GM18909 (cell line): ENCODE results near the gene ATOX1.
"Not testable (repeated sequence)": the region's sequence is repeated elsewhere in the genome, so short reads cannot be mapped to it uniquely, and the experiment has no call there.

Experiments used
- ATAC-seq: cut with Tn5 transposase; IDR thresholded peaks from one replicate; pipeline ENCODE4 v1.9.1; 2021; ENCODE audit warnings: mild to moderate bottlenecking; ENCODE audit not compliant: unreplicated experiment, poor library complexity

The ATOX1 gene

DNA sequence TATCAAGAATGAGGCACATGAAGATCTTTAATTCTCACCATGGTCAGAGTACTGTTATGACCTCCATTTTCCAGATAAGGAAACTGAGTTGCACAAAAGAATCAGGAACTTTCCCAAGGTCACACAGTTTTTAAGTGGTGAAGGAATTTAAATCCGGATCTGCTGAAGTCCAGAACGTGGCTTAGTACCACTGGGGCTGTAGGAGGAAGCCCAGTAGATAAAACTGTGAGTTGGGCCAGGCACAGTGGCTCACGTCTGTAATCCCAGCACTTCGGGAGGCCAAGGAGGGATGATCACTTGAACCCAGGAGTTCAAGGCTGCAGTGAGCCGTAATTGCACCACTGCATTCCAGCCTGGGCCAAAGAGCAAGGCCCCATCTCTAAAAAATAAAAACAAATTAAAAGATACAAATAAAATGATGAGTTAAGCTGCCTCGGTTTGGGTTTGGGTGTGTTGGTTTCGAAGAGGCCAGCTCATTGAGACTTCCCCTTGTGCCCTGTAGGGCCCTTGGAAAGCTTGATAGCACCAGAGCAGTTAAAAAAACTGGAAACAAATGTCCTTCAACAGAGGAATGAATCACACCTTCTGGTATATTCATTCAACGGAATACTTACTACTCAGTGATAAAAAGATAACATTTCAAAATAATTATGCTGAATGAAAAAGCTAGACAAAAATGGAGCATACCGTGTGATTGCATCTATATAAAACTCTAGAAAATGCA is 20.1 kb downstream of the ATOX1 start:
- ATAC-seq = no peak

DNA sequence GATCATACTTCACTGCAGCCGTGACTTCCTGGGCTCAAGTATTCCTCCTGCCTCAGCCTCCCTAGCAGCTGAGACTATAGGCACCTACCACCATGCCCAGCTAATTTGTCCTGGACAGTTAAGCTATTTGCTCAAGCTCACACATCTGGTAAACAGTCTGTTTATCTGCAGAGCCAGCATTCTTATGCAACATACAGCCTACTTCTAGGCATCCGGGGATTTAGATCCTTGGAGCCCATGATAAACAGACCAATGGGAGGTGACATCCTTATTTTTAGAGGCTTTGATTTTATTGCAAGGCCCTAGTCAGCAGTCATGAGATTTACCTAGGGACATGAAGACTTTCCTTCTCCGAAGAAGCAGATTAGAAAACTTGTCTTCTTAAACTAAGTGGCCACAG is 21.0 kb downstream of the ATOX1 start:
- no peak for ATAC-seq

DNA sequence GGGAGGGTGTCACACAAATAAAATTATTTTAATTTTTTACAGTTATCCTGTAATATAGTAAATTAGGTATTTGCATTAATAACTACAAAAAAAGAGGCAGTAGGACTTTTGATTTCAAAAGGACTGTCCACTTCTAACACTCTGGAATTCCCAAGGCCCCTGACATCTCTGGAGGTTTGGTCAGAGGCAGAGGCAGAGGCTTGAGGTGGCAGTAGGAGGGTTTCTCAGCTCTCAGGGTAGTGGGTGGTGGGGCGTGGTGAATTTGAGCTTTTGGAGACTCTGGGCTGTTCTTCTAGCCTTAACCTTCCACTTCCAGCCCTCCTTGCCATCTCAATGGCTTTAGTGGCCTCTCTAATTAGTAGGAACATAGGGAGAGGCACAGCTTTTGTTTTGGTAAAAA is 22.8 kb downstream of the ATOX1 start:
- ATAC-seq = no peak

DNA sequence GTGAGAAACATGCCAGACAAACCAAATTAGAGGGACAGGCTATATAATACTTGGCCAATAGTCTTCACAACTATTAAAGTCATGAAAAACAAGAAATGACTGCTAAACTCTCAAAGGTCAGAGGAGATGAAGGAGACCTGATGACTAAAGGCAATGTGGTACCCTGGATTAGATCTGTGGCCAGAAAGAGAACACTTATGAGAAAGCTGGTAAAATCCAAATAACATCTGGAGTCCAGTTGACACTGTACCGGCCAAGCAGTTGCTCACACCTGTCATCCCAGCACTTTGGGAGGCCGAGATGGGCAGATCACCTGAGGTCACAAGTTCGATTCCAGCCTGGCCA is 24.4 kb downstream of the ATOX1 start:
- no peak for ATAC-seq

DNA sequence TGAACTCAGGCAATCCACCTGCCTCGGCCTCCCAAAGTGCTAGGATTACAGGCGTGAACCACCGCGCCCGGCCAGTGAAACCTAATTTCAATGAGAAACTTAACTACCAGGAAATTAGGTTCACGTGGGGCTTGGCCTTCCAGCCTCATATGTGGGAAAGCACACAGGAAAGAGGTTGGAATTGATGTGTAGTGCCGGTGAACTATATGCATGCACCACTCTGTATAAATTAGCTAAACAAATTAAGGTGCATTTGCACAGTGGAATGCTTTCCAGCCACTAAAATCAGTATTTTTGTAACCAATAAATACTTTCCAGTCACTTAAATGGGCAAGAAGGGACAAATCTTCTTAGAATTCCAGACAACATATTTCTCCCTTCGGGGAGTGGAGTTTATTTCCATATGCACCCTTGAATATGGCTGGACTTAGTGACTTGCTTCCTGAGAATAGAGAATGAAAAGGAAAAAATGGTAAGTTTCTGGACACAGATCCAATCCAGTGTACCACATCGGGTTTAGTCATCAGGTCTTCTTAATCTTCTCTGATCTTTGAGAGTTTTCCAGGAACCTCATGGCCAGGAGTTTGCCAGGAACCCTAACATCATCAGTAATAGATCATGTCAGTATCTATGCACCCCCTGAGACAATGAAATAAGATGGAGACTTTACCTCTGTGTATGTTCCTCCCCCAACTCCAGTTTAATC is 24.9 kb downstream of the ATOX1 start:
- no peak for ATAC-seq

DNA sequence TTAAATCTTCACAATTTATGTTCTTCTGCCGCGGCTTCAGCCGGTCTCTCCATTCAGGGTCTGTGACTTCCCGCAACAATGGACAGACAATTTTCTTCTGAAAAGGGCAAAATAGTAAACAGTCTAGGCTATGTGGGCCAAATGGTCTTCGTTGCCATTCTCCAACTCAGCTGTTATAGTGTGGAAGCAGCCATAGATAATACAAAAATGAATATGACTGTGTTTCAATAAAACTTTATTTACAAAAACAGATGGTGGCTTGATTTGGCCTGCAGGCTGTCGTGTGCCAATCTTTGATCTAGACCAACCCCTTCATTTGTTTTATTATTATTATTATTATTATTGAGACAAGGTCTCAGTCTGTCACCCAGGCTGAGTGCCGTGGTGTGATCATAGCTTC is 28.1 kb downstream of the ATOX1 start:
- no peak for ATAC-seq

DNA sequence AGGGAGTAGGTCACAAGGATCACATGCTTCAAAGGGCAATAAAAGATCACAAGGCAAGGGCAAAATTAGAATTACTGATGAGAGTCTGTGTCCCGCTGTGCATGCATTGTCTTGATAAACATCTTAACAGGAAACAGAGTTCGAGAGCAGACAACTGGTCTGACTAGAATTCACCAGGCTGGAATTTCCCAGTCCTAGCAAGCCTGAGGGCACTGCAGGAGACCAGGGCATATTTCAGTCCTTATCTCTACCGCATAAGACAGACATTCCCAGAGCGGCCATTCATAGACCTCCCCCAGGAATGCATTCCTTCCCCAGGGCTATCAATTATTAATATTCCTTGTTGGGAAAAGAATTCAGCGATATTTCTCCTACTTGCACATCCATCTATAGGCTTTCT is 28.8 kb downstream of the ATOX1 start:
- ATAC-seq = not testable (repeated sequence)

DNA sequence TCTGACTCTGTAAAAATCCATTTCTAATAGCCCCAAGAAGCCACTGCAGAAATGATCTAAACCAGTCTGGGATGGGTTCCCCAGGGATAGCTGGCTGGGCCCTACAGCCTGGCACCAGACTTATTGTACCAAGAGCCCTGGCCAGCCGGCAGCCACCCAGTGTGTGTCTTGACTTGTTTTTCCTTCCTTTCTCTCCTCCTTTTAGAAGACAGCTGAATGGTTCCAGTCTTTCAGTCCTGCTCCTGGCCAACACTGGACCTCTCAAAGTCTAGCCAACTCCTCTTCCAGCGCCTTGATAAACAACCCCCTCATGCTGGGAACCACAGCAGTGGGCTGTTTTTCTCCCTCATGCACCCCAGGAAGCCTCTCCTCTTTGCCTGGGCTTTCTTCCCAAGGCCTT is 34.1 kb downstream of the ATOX1 start:
- ATAC-seq = no peak

DNA sequence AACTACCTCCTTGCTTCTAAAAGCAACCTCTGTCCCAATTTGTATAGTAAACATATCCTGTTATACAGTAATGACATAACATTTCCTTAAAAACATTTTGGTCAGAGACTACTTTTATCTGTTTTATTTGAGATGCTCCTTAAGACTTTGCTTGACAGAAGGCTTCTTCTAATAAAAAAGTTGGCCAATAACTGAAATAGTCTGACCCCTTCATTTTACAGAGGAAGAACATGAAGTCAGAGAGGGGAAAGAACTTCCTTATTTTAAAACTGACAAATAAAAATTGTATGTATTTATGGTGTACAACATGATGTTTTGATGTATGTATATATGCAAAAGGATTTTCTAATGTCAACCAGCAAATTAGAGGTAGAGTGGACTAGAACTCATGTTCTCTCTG is 35.9 kb downstream of the ATOX1 start:
- ATAC-seq = no peak

DNA sequence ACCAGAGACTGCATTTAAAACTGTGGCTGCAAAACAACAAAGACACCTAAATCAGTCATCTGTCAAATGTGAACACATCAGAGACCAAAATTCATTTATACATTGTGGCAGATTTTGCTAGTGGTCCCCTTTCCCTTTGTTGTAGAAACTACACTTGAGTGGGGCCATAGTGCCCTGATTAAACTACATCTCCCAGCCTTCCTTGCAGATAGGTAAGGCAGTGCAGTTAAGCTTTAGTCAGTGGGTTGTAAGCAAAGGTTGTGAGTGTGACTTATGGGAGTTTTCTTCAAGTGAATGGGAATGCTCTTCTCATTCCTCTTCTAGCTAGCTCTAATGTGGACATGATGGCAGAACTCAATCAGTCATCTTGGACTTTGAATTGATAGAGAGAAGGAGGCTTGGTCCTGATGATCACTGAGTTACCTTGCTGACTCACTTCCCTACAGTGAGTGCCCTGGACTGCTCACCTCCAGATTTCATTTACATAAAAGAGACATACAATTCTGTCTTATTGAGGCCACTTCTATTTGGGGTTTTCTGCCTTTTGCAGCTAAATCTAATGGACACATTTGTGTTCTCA is 36.5 kb downstream of the ATOX1 start:
- peak; percentile 27 for ATAC-seq

DNA sequence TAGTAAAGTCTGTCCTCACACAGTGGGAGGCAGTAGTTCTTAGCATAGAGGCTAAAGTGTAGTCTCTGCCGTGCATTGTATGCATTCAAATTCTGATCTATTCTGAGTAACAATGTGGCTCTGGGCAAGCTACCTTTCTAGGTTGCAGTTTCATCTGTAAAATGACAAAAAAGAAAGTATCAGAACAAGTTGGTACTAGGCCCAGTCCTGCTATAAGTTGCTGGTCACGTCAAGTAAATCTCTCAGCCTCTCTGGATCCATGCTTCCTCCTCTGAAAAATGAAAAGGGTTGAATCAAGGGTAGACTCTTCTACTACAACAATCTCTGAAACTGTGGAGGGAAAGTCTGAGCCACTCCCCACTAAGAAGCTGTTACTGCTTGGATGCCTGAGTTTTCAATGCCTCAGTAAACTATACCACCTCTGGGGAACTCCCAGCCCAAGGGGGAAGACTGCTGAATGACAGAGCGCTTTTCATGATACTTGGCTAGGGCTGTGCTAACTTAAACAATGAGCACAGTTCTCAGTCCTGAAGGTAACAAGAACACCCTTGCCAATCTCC is 37.3 kb downstream of the ATOX1 start:
- peak; percentile 90 for ATAC-seq

DNA sequence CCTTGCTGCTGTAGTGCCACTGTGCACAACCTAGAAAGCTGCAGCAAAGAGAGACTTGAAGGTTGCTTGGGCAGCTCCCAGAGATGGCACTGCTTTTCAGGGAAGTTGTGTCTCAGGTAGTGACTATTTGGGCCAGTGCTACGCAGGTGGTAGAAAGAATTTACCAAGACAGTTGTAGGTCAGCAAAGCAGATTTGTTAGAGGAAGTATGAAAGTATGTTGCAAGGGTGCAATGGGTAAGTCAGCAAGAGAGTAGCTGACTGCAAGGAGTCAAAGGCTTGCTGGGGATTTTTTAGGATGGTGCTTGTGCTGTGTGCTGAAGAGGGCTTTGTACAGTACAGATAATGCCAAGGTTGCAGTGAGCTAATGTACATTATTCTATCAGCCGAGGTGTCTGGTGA is 38.2 kb downstream of the ATOX1 start:
- no peak for ATAC-seq

DNA sequence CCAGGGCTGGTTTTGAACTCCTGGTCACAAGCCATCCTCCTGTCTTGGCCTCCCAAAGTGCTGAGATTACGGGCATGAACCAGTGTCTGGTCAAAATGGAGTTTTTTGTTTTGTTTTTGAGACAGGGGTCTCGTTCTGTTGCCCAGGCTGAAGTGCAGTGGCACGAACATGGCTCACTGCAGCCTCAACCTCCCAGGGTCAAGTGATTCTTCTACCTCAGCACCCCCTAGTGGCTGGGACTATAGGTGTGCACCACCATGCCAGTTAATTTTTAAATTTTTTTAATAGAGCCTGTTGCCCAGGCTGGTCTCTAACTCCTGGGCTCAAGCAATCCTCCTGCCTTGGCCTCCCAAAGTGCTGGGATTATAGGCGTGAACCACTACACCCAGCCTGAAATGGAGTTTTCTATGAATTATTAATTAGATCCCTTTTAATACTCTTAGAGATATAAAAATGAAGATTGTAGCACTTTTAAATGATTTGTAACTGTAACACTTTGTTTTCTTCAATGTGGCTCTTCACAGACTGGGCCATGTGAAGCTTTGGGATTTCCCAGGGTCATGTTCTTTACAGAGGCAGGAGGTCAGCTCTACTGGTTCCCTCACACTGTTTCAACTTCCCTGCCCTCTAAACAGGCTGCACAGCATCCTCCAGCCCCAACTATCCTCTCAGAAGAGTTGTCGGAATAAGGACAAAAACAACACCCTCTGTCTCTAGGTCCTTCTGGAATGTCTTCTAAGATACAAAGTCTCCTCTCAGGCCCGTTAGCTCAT is 39.0 kb downstream of the ATOX1 start:
- ATAC-seq = no peak

DNA sequence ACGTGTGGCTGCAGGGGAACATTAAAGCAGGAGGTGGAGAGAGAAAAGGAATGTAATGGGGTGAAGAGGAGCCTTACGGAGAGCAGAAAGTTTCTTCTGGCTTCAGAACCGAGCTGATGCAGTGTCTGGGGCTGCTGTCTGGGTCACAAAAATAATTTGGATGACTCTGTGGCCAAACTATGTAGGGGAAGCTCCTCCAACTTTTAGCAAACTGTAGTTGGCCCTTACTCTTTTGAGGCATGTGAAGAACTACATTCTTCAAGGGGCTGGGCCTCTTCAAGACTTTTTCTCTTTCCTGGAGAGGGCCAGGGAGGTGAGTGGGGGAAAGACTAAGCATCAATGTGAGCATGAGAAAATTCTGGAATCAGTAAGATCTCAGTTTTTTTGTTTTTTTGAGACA is 39.8 kb downstream of the ATOX1 start:
- ATAC-seq = no peak

DNA sequence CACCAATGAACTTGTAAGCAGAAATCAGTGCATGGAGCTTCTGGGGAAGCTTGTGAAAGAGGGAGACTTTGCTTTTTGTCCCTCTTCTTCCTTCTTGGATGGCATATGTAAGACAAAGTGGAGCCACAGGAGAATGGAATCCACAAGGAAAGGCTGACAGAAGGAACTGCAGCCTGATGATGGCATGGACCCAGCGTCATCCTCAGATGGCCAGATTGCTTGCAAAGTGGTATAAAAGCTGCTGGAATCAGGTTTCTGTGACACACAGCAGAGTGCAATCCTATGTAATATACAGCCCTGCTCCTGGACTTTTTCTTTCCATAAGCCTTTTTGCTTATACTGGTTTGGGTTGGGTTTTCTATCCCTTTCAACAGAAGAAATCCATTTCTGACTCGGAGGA is 40.3 kb downstream of the ATOX1 start:
- ATAC-seq = no peak

DNA sequence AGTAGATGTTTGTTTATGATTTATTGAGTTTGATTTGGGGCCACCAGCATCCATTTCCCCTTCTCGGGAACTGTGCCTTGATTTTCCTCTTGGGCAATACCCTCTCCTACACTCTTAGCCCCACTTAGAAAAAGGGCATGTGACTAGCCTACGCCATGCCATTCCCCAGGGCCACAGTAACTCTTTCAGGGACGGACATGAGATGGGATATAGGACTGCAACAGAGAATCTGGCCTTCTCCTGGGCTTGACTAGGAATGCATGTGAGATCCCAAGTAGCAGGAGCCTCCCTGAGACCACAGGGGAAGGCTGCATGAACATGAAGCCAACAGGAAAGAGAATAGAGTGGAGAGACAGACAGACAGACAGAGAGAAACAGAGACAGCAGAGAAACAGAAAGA is 41.0 kb downstream of the ATOX1 start:
- ATAC-seq = no peak

DNA sequence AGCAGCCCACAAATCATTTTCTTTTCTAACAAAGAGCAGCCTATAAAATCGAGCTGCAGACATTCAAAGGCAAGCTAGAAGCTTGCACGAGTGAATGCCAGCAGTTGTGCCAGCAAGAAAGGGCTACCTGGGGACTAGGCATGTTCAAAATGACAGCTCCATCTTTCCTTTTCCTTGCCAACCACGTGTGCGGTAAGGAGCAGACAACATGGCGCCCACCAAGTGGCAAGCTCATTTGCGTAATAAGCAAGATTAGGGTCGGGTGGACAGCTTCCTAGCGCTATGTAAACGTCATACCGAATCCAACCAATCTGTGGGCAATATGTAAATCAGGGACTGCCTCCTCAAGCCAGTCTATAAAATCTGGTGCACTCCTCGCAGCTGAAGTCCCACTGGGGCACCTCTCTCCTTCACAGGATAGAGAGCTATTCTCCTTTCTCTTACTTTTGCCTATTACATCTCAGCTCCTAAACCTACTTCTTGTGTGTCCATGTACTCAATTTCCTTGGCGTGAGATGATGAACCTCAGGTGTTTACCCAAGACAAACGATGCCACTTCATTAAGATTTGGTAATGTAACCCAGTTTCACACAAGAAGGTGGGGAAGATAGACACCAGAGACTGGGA is 49.2 kb downstream of the ATOX1 start:
- ATAC-seq = no peak

DNA sequence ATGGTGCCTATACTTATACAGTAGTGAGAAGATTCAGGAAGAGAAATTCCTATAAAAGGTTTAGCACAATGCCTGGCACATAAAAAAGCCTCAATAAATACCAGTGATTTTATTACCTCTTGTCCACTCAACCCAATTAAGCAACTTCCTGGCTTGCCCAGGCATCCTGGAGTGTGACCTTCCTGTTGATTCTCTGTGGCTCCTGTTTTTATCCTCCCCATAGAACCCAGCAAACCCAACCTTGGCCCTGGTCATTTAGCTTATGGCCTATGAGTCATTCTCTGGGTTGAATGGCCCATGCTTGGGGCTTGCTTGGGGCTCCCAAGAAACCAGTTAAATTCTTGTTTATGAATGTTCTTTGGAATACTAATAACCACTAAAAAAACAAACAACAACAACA is 50.3 kb downstream of the ATOX1 start:
- ATAC-seq = no peak

DNA sequence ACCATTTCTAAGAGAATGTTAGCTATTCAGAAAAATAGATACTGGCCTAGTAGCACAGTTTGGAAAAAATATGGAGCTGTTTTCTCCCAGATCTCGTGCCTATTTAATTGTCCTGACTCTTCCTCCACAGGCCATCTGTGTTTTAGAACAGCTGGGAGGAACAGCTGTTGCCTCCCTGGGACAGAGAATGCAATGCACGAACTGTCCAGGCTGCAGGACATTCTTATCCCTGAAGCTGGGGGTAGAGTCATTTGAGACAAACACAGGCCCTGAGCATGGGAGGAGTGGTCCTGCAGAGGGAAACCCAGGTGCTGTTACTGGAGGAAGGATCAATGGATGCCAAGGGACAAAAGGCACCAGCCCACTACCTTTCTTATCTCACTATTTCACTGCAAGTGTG is 50.9 kb downstream of the ATOX1 start:
- ATAC-seq = no peak

DNA sequence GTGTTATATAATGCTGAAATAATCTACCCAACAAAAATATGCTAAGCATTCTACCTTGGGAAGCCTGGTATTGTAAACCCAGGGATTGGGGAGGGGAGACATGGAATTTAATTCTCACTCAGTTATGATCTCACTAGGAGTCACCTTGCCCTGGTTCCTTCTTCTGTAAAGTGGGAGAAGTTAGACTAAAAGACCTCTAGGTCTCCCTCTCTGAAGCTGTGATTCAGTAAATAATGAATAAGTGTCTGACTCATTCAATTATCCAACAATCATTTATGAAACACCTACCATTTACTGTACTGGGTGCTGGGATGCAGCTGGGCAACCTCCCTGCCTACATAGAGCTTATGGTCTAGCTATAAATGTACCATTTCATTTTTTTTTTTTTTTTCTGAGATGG is 51.5 kb downstream of the ATOX1 start:
- ATAC-seq = no peak
